K562 (cell line): Measurements from ENCODE around the gene TOMM5. TPM values are rescaled to one million over a fixed set of nuclear protein-coding genes. Genes with fewer than 3 reads are reported as not detected.

ENCODE experiments used
- ATAC-seq: fragments of 200-7000 bp; cut with Tn5 transposase; 3 replicates; pipeline ENCODE4 v1.9.1; 2020; ENCODE audit warnings: moderate library complexity
- BruUV-seq: library from RNA; stranded (reverse); fragments of 400-500 nt; replicated peaks from 2 replicates; lab custom pipeline; 2021; lab: Mats Ljungman, UMichigan
- CTCF ChIA-PET: fragments of 300-600 bp; formaldehyde crosslinking; extraction: SDS; loops from one replicate; lab custom pipeline; 2021; ENCODE audit warnings: low intra/inter-chr PET ratio; lab: Yijun Ruan, JAX
- POLR2A ChIA-PET: fragments of 300-600, 350-650 bp; sonication (Branson Sonifier 250); formaldehyde crosslinking; extraction: SDS; loops from one replicate; lab custom pipeline; 2021; ENCODE audit warnings: antibody characterized with exemption, inconsistent platforms; lab: Yijun Ruan, JAX
- DNase-seq, 4 experiments: peaks; one replicate each; pipeline versions ENCODE4 v3.0.0 to v3.0.0-alpha.2; 2011 to 2018; ENCODE audit warnings: low spot score in 3 of 4, mixed read lengths in 3 of 4; ENCODE audit errors: extremely low read depth in 1 of 4
- FAIRE-seq: peaks from 2 replicates; lab custom pipeline; 2011; peaks lifted over from hg19 to GRCh38; lab: Jason Lieb, UNC
- H2AFZ ChIP-seq: 2 replicates; pipeline ENCODE4 v1.6.0; 2011; ENCODE audit warnings: low read depth, low read length, control low read depth, inconsistent platforms
- H3K27ac ChIP-seq: fragments of 200-600 bp; 3 replicates; pipeline ENCODE4 v1.8.0; 2011; ENCODE audit warnings: low read depth, mild to moderate bottlenecking, control low read depth, inconsistent platforms, low read length, moderate library complexity, mixed read lengths; ENCODE audit errors: extremely low read depth
- H3K27me3 ChIP-seq, 2 experiments: fragments of 300-600 bp in 1 of 2; 2 replicates in 1 of 2; 3 replicates in 1 of 2; pipeline versions ENCODE4 v1.6.0 to v1.8.0; 2011; ENCODE audit warnings: inconsistent platforms in 2 of 2, low read length in 2 of 2, mild to moderate bottlenecking in 1 of 2, mixed read lengths in 1 of 2, moderate library complexity in 1 of 2; ENCODE audit not compliant: control insufficient read depth in 2 of 2, insufficient read depth in 2 of 2
- H3K36me3 ChIP-seq: fragments of 300-600 bp; 3 replicates; pipeline ENCODE4 v1.8.0; 2011; ENCODE audit warnings: mild to moderate bottlenecking, low read length, inconsistent platforms; ENCODE audit not compliant: control insufficient read depth, insufficient read depth
- H3K4me1 ChIP-seq, 2 experiments: fragments of 200-600 bp in 1 of 2; replicated peaks in 1 of 2; 2 replicates in 1 of 2; 3 replicates in 1 of 2; pipeline versions ENCODE4 v1.5.1 to v1.8.0; 2011; ENCODE audit warnings: inconsistent platforms in 2 of 2, low read length in 2 of 2, mild to moderate bottlenecking in 1 of 2, mixed read lengths in 1 of 2, moderate library complexity in 1 of 2; ENCODE audit not compliant: control insufficient read depth in 2 of 2, insufficient read depth in 2 of 2
- H3K4me2 ChIP-seq: 2 replicates; pipeline ENCODE4 v1.6.1; 2011; ENCODE audit warnings: low read length, control low read depth, inconsistent platforms, mixed read lengths; ENCODE audit not compliant: insufficient read depth
- H3K4me3 ChIP-seq: fragments of 200-600 bp; sonication (generic), shearing (Covaris generic); 2 replicates; pipeline ENCODE4 v1.5.1; 2016; ENCODE audit warnings: control low read depth, inconsistent platforms
- H3K79me2 ChIP-seq: fragments of 200-600 bp; 3 replicates; pipeline ENCODE4 v1.8.0; 2011; ENCODE audit warnings: low read length, inconsistent platforms; ENCODE audit not compliant: control insufficient read depth, insufficient read depth
- H3K9ac ChIP-seq, 2 experiments: 2 replicates each; pipeline versions ENCODE4 v1.6.0 to v1.6.1; 2011; ENCODE audit warnings: low read depth in 2 of 2, low read length in 2 of 2, control low read depth in 1 of 2, inconsistent platforms in 1 of 2, mild to moderate bottlenecking in 1 of 2, mixed read lengths in 1 of 2; ENCODE audit not compliant: insufficient read depth in 1 of 2
- H3K9me1 ChIP-seq: one replicate; pipeline ENCODE4 v1.6.0; 2011; ENCODE audit warnings: inconsistent platforms, mild to moderate bottlenecking, low read length, moderate library complexity; ENCODE audit not compliant: control insufficient read depth, insufficient read depth
- H3K9me3 ChIP-seq: replicated peaks from 2 replicates; pipeline ENCODE4 v1.5.1; 2011; ENCODE audit warnings: low read depth, low read length, inconsistent platforms; ENCODE audit not compliant: control insufficient read depth, insufficient read depth
- H4K20me1 ChIP-seq: replicated peaks from 2 replicates; pipeline ENCODE4 v1.6.1; 2011; ENCODE audit warnings: low read length, inconsistent platforms, mixed read lengths; ENCODE audit not compliant: control insufficient read depth, insufficient read depth
- ATF2 ChIP-seq: sonication (generic); formaldehyde crosslinking; IDR thresholded peaks from 2 replicates; pipeline ENCODE4 v1.8.1; 2022; ENCODE audit warnings: missing genetic modification reagents
- CSDE1 ChIP-seq, 2 experiments: fragments of 450-650 bp; IDR thresholded peaks; 2 replicates each; pipeline ENCODE4 v1.6.1; 2016; ENCODE audit warnings: mild to moderate bottlenecking in 1 of 2
- KDM2B ChIP-seq: fragments of 250-450 bp; sonication (Bioruptor Pico); IDR thresholded peaks from 2 replicates; pipeline ENCODE4 v1.8.0; 2021; ENCODE audit warnings: mild to moderate bottlenecking, moderate library complexity
- KDM4B ChIP-seq, 2 experiments: fragments of 450-650 bp in 1 of 2; sonication (generic) in 1 of 2; IDR thresholded peaks; 2 replicates each; pipeline ENCODE4 v1.6.1; 2016 to 2017; ENCODE audit warnings: borderline replicate concordance in 2 of 2, antibody characterized with exemption in 1 of 2, low read depth in 1 of 2, mild to moderate bottlenecking in 1 of 2
- RFX5 ChIP-seq: IDR thresholded peaks from 2 replicates; pipeline ENCODE4 v1.6.1; 2011; ENCODE audit warnings: low read depth, mild to moderate bottlenecking, improper control_type of control experiment, low read length
- SMARCE1 ChIP-seq: fragments of 450-650 bp; IDR thresholded peaks from 2 replicates; pipeline ENCODE4 v1.7.1; 2016; ENCODE audit warnings: mild to moderate bottlenecking
- ZFP1 ChIP-seq: fragments of 450-650 bp; formaldehyde crosslinking; IDR thresholded peaks from 2 replicates; pipeline ENCODE4 v1.4.0; 2020; ENCODE audit warnings: mild to moderate bottlenecking, mixed read lengths
- WGBS: fragments of 100-300 bp; shearing (Covaris generic); methylation state at CpG from one replicate; pipeline ENCODE4 v1.1.6; 2016; ENCODE audit warnings: low coverage, mixed read lengths; ENCODE audit not compliant: insufficient coverage; ENCODE audit errors: missing lambda C conversion rate; 5-methylcytosine and 5-hydroxymethylcytosine counted together
- in situ Hi-C: fragments of 300-500 bp; cut with MboI; formaldehyde crosslinking; loops from 4 replicates; pipeline ENCODE4 v1.15.0; 2018; ENCODE audit warnings: inconsistent platforms, mixed read lengths
- intact Hi-C: fragments of 100-400 bp; cut with micrococcal nuclease; formaldehyde crosslinking; loops from 2 replicates; pipeline ENCODE4 v1.14.2; 2022
- polyA plus RNA-seq, 8 experiments: library from polyadenylated mRNA; depleted of rRNA in 4 of 8; stranded (reverse) in 5 of 8; unstranded in 3 of 8; fragments of >200 nt; fragmentation: Nextera tagmentation in 2 of 8; fragmentation: Illumina TruSeq in 1 of 8; extraction: Ambion mirVana in 2 of 8; extraction: Trizol in 1 of 8; gene quantifications; 2 replicates each; pipeline versions ENCODE4 v1.2.1 to v1.2.3, GENCODE V29; 2011 to 2014; ENCODE audit warnings: inconsistent platforms in 1 of 8, missing spikeins in 1 of 8
- total RNA-seq, 7 experiments: library from RNA; depleted of rRNA in 6 of 7; stranded (reverse); fragments of >200 nt in 6 of 7; fragmentation: Illumina TruSeq in 2 of 7; extraction: Trizol in 2 of 7; gene quantifications; 2 replicates each; pipeline versions ENCODE4 v1.2.1 to v1.2.3, GENCODE V29; 2011 to 2021; ENCODE audit warnings: low replicate concordance in 1 of 7
- TF ChIP-seq, protein P1 (sequence below): sonication (generic); formaldehyde crosslinking; IDR thresholded peaks from 2 replicates; pipeline ENCODE4 v1.8.0; 2023; ENCODE audit warnings: mild to moderate bottlenecking, missing genetic modification reagents
- TF ChIP-seq, protein P2 (sequence below): fragments of 450-650 bp; IDR thresholded peaks from 2 replicates; pipeline ENCODE4 v1.7.1; 2018; ENCODE audit warnings: mild to moderate bottlenecking, low read depth; ENCODE audit not compliant: partially characterized antibody

Gene TOMM5
- total and polyA plus RNA-seq, 9 of the 15 experiments (the other 6 are each of a cell fraction or from before 2014, with no cell fraction given) = 262 to 1,742 (median 496) TPM

DNA sequence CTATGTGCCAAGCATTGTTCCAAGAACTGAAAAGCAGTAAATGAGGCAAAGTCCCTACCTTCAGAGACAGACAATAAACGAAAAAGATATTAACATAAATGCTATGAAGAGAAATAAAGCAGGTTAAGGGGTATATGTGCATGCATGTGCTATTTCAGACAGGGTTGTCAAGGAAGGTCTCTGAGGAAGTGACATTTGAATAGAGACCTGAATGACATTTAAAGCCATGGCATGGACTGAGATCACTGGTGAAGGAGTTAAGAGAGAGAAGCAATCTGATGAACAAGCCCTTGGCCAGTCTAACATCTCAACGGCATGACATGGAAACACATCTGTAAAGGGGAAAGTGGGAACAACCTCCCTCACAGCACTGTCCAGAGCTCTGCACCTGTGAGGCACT lies 30.7 kb downstream of the TOMM5 start (continued):
- TF ChIP-seq RFX5 = no peak
- no peak for TF ChIP-seq ZFP1 (CRISPR knock-in tag)

- in situ Hi-C loops = no loop called here
Measured at GRCh38 chr9:37559855-37560592, 32.4 kb downstream of the TOMM5 start.

More at GRCh38 chr9:37559855-37560592, 32.4 kb downstream of the TOMM5 start:
- H2AFZ ChIP-seq = no peak overlapping the region
- FAIRE-seq = no peak
- no peak for ATAC-seq
- no peaks in the 10 kb centered on the region for H4K20me1 ChIP-seq
- H3K9me1 ChIP-seq = no peaks in the 10 kb centered on the region
- no peak overlapping the region for H3K4me3 ChIP-seq
- H3K9me3 ChIP-seq = no peaks in the 10 kb centered on the region; the same call in 1 of the 2 replicates
- no peaks in the 10 kb centered on the region for H3K27me3 ChIP-seq
- no peak overlapping the region for H3K27ac ChIP-seq
- ChIA-PET POLR2A (interaction anchor here (0.6 to 0.8 kb wide), 2 partner anchors 38 to 55 kb away, joined by 3 read pairs; no protein-coding TSS in a partner anchor), CTCF (no interaction called here)
- WGBS = 86% methylated on average over 5 of the region's 5 CpGs
- H3K4me2 ChIP-seq = no peak overlapping the region
- TF ChIP-seq, protein P1, sequence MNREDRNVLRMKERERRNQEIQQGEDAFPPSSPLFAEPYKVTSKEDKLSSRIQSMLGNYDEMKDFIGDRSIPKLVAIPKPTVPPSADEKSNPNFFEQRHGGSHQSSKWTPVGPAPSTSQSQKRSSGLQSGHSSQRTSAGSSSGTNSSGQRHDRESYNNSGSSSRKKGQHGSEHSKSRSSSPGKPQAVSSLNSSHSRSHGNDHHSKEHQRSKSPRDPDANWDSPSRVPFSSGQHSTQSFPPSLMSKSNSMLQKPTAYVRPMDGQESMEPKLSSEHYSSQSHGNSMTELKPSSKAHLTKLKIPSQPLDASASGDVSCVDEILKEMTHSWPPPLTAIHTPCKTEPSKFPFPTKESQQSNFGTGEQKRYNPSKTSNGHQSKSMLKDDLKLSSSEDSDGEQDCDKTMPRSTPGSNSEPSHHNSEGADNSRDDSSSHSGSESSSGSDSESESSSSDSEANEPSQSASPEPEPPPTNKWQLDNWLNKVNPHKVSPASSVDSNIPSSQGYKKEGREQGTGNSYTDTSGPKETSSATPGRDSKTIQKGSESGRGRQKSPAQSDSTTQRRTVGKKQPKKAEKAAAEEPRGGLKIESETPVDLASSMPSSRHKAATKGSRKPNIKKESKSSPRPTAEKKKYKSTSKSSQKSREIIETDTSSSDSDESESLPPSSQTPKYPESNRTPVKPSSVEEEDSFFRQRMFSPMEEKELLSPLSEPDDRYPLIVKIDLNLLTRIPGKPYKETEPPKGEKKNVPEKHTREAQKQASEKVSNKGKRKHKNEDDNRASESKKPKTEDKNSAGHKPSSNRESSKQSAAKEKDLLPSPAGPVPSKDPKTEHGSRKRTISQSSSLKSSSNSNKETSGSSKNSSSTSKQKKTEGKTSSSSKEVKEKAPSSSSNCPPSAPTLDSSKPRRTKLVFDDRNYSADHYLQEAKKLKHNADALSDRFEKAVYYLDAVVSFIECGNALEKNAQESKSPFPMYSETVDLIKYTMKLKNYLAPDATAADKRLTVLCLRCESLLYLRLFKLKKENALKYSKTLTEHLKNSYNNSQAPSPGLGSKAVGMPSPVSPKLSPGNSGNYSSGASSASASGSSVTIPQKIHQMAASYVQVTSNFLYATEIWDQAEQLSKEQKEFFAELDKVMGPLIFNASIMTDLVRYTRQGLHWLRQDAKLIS (CRISPR knock-in tag) = no peak
- TF ChIP-seq KDM4B (IDR thresholded peaks at IDR 0.05; ENCODE audit: borderline replicate concordance in 2 of 2, low read depth in 1 of 2) = no peak
- no peak for TF ChIP-seq ATF2 (CRISPR knock-in tag)
- TF ChIP-seq KDM2B = no peak
- TF ChIP-seq SMARCE1 = no peak
- no peak for TF ChIP-seq CSDE1 (IDR thresholded peaks at IDR 0.05)
- TF ChIP-seq, protein P2, sequence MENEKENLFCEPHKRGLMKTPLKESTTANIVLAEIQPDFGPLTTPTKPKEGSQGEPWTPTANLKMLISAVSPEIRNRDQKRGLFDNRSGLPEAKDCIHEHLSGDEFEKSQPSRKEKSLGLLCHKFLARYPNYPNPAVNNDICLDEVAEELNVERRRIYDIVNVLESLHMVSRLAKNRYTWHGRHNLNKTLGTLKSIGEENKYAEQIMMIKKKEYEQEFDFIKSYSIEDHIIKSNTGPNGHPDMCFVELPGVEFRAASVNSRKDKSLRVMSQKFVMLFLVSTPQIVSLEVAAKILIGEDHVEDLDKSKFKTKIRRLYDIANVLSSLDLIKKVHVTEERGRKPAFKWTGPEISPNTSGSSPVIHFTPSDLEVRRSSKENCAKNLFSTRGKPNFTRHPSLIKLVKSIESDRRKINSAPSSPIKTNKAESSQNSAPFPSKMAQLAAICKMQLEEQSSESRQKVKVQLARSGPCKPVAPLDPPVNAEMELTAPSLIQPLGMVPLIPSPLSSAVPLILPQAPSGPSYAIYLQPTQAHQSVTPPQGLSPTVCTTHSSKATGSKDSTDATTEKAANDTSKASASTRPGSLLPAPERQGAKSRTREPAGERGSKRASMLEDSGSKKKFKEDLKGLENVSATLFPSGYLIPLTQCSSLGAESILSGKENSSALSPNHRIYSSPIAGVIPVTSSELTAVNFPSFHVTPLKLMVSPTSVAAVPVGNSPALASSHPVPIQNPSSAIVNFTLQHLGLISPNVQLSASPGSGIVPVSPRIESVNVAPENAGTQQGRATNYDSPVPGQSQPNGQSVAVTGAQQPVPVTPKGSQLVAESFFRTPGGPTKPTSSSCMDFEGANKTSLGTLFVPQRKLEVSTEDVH = no peak
- H3K79me2 ChIP-seq = no peaks in the 10 kb centered on the region
- peaks cover 3% of the 10 kb centered on the region; the same call in 2 of the 3 replicates for H3K36me3 ChIP-seq
- no peak overlapping the region for H3K9ac ChIP-seq
- DNase-seq = no peak
- intact Hi-C loops = no loop called here
- no TSS peak for BruUV-seq
- peaks cover 0 to 2% of the 10 kb centered on the region in 2 experiments; a peak in 1 of 5 replicates for H3K4me1 ChIP-seq
